HepG2 (cell line): ENCODE results near the gene SUSD3. TPM values are rescaled to one million over a fixed set of nuclear protein-coding genes. Genes with fewer than 3 reads are reported as not detected.

ENCODE experiments used
- BRD4 ChIP-seq: sonication (generic); formaldehyde crosslinking; IDR thresholded peaks from 2 replicates; pipeline ENCODE4 v1.4.0; 2020; ENCODE audit warnings: missing genetic modification reagents
- GABPB1 ChIP-seq: IDR thresholded peaks from 2 replicates; pipeline ENCODE4 v1.6.1; 2016; ENCODE audit warnings: mild to moderate bottlenecking, missing genetic modification reagents, moderate library complexity, missing compliant biosample characterization
- HMG20B ChIP-seq: conservative IDR thresholded peaks from 2 replicates; pipeline ENCODE4 v1.6.1; 2016; ENCODE audit warnings: missing genetic modification reagents, missing compliant biosample characterization
- JARID2 ChIP-seq: sonication (generic); formaldehyde crosslinking; IDR thresholded peaks from 2 replicates; pipeline ENCODE4 v1.8.1; 2023; ENCODE audit warnings: missing genetic modification reagents, inconsistent platforms; ENCODE audit not compliant: insufficient replicate concordance
- JUN ChIP-seq: sonication (generic); formaldehyde crosslinking; IDR thresholded peaks from 2 replicates; pipeline ENCODE4 v1.4.0; 2020; ENCODE audit warnings: mild to moderate bottlenecking, missing genetic modification reagents
- KLF16 ChIP-seq, 2 experiments: sonication (generic) in 1 of 2; formaldehyde crosslinking in 1 of 2; IDR thresholded peaks; 2 replicates each; pipeline versions ENCODE4 v1.6.1 to v1.8.0; 2016 to 2023; ENCODE audit warnings: missing genetic modification reagents in 2 of 2, missing compliant biosample characterization in 1 of 2
- MIER2 ChIP-seq: IDR thresholded peaks from 2 replicates; pipeline ENCODE4 v1.6.1; 2016; ENCODE audit warnings: missing biosample characterization, missing genetic modification reagents
- NFKBIZ ChIP-seq: IDR thresholded peaks from 2 replicates; pipeline ENCODE4 v1.6.1; 2018; ENCODE audit warnings: missing genetic modification reagents, missing compliant biosample characterization
- ONECUT2 ChIP-seq: sonication (generic); formaldehyde crosslinking; IDR thresholded peaks from 2 replicates; pipeline ENCODE4 v1.4.0; 2020; ENCODE audit warnings: missing genetic modification reagents
- POLR2A ChIP-seq, 2 experiments: IDR thresholded peaks; 2 replicates each; pipeline ENCODE4 v1.6.1; 2011; ENCODE audit warnings: low read depth in 2 of 2, low read length in 2 of 2, mild to moderate bottlenecking in 1 of 2, moderate library complexity in 1 of 2; ENCODE audit not compliant: insufficient read depth in 1 of 2
- RFXANK ChIP-seq: IDR thresholded peaks from 2 replicates; pipeline ENCODE4 v1.6.1; 2016
- UBTF ChIP-seq: sonication (generic); formaldehyde crosslinking; IDR thresholded peaks from 2 replicates; pipeline ENCODE4 v1.4.0; 2020; ENCODE audit warnings: mild to moderate bottlenecking, missing genetic modification reagents
- ZFP1 ChIP-seq: IDR thresholded peaks from 2 replicates; pipeline ENCODE4 v1.6.1; 2016
- ZNF263 ChIP-seq: sonication (generic); formaldehyde crosslinking; IDR thresholded peaks from 2 replicates; pipeline ENCODE4 v1.4.0; 2020; ENCODE audit warnings: missing genetic modification reagents
- ZNF350 ChIP-seq: sonication (generic); formaldehyde crosslinking; IDR thresholded peaks from 2 replicates; pipeline ENCODE4 v1.4.0; 2020; ENCODE audit warnings: mild to moderate bottlenecking, low read depth, missing genetic modification reagents, borderline replicate concordance
- ZNF44 ChIP-seq: sonication (generic); formaldehyde crosslinking; IDR thresholded peaks from 2 replicates; pipeline ENCODE4 v1.5.1; 2020; ENCODE audit warnings: mild to moderate bottlenecking, missing genetic modification reagents
- ZNF616 ChIP-seq: sonication (generic); formaldehyde crosslinking; IDR thresholded peaks from 2 replicates; pipeline ENCODE4 v1.5.0; 2020; ENCODE audit warnings: low read depth, mild to moderate bottlenecking, missing genetic modification reagents
- ZNF747 ChIP-seq: sonication (generic); formaldehyde crosslinking; IDR thresholded peaks from 2 replicates; pipeline ENCODE4 v1.8.1; 2023; ENCODE audit warnings: missing genetic modification reagents, mild to moderate bottlenecking, borderline replicate concordance
- ZNF850 ChIP-seq: sonication (generic); formaldehyde crosslinking; conservative IDR thresholded peaks from 2 replicates; pipeline ENCODE4 v1.9.0; 2021; ENCODE audit warnings: mild to moderate bottlenecking, missing genetic modification reagents
- polyA plus RNA-seq, 8 experiments: library from polyadenylated mRNA; depleted of rRNA in 3 of 8; stranded (reverse) in 7 of 8; unstranded in 1 of 8; fragments of >200 nt; fragmentation: Illumina TruSeq in 4 of 8; extraction: Trizol in 4 of 8; gene quantifications; 2 replicates each; pipeline versions ENCODE4 v1.2.1 to v1.2.3, GENCODE V29; 2011 to 2016; ENCODE audit warnings: low read depth in 4 of 8, missing spikeins in 1 of 8, mixed read lengths in 1 of 8; ENCODE audit not compliant: insufficient read depth in 1 of 8
- total RNA-seq, 5 experiments: library from RNA; depleted of rRNA; stranded (reverse); fragments of >200 nt; fragmentation: Illumina TruSeq; extraction: Trizol; gene quantifications; 2 replicates each; pipeline ENCODE4 v1.2.3, GENCODE V29; 2016; ENCODE audit warnings: low read depth in 1 of 5
- TF ChIP-seq, protein P1 (sequence below), 2 experiments: fragments of 450-650 bp in 1 of 2; sonication (generic) in 1 of 2; formaldehyde crosslinking in 1 of 2; IDR thresholded peaks; 2 replicates each; pipeline versions ENCODE4 v1.6.1 to v1.8.0; 2016 to 2022; ENCODE audit warnings: antibody characterized with exemption in 1 of 2, mild to moderate bottlenecking in 1 of 2, missing genetic modification reagents in 1 of 2

Gene SUSD3
- total and polyA plus RNA-seq, 2 of the 13 experiments (the other 11 are each of a cell fraction or from before 2014, with no cell fraction given), result 7.0 to 9.1 TPM

- TF ChIP-seq JUN (CRISPR knock-in tag), result no peak
- TF ChIP-seq NFKBIZ (CRISPR knock-in tag), result no peak
- TF ChIP-seq BRD4 (CRISPR knock-in tag), result peak; percentile 55; the same call in 1 of the 2 replicates
- TF ChIP-seq MIER2 (CRISPR knock-in tag), result no peak
- no peak for TF ChIP-seq ONECUT2 (CRISPR knock-in tag)
- TF ChIP-seq ZNF263 (CRISPR knock-in tag), result peak; percentile 78
- TF ChIP-seq, protein P1, sequence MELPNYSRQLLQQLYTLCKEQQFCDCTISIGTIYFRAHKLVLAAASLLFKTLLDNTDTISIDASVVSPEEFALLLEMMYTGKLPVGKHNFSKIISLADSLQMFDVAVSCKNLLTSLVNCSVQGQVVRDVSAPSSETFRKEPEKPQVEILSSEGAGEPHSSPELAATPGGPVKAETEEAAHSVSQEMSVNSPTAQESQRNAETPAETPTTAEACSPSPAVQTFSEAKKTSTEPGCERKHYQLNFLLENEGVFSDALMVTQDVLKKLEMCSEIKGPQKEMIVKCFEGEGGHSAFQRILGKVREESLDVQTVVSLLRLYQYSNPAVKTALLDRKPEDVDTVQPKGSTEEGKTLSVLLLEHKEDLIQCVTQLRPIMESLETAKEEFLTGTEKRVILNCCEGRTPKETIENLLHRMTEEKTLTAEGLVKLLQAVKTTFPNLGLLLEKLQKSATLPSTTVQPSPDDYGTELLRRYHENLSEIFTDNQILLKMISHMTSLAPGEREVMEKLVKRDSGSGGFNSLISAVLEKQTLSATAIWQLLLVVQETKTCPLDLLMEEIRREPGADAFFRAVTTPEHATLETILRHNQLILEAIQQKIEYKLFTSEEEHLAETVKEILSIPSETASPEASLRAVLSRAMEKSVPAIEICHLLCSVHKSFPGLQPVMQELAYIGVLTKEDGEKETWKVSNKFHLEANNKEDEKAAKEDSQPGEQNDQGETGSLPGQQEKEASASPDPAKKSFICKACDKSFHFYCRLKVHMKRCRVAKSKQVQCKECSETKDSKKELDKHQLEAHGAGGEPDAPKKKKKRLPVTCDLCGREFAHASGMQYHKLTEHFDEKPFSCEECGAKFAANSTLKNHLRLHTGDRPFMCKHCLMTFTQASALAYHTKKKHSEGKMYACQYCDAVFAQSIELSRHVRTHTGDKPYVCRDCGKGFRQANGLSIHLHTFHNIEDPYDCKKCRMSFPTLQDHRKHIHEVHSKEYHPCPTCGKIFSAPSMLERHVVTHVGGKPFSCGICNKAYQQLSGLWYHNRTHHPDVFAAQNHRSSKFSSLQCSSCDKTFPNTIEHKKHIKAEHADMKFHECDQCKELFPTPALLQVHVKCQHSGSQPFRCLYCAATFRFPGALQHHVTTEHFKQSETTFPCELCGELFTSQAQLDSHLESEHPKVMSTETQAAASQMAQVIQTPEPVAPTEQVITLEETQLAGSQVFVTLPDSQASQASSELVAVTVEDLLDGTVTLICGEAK (IDR thresholded peaks at IDR 0.05), result no peak
- TF ChIP-seq, protein P1 (CRISPR knock-in tag; IDR thresholded peaks at IDR 0.05), result 0 out of 2 replicates have a peak, but pooled peaks have one; percentile 29
- no peak for TF ChIP-seq ZNF44 (CRISPR knock-in tag)
- peak; percentile 77 for TF ChIP-seq UBTF (CRISPR knock-in tag)
- no peak for TF ChIP-seq ZNF850
- peak; percentile 90 for TF ChIP-seq GABPB1 (CRISPR knock-in tag)
- peak in 1 of 2 experiments; percentile 49; a peak in 1 of 4 replicates for TF ChIP-seq POLR2A (IDR thresholded peaks at IDR 0.05; ENCODE audit: insufficient read depth in 1 of 2, low read depth in 2 of 2, low read length in 2 of 2)
- no peak for TF ChIP-seq ZNF350 (CRISPR knock-in tag)
- no peak for TF ChIP-seq RFXANK
- TF ChIP-seq ZNF747, result peak; percentile 49; the same call in 1 of the 2 replicates
- no peak for TF ChIP-seq JARID2 (CRISPR knock-in tag)
- TF ChIP-seq ZFP1 (CRISPR knock-in tag), result no peak
- TF ChIP-seq HMG20B (CRISPR knock-in tag), result no peak
- TF ChIP-seq ZNF616 (CRISPR knock-in tag), result no peak
- no peak for TF ChIP-seq KLF16 (CRISPR knock-in tag; IDR thresholded peaks at IDR 0.05)
Observed at GRCh38 chr9:93126825-93127368, 68.4 kb downstream of the SUSD3 start (continued).
